ENCODE measurements around the gene MAP3K13. TPM values are rescaled to one million over a fixed set of nuclear protein-coding genes. Genes with fewer than 3 reads are reported as not detected.
A peak's percentile ranks its signal among the peaks of the same experiment; 100 is the strongest.

MAP3K13 gene
- total RNA-seq, 1 donor from 2014 or later = 40.3 TPM

DNA sequence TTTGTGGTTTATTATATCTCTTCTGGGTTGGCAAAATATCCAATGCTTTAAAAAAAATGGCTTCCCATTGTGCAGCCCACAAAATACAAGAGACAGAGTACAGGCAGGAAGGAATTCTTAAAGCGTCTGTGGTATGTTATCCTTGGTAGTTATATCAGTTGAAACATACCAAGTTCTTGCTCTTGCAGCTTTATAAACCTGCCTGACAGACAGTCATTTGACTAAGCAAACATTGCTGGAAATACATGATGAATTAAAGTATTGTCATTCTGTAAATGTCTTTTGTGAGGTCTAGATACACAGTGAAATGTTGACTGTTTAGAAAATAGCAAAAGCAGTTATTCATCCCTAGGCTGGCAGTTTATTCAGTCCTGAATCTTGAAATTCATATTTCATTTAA, 44.8 kb upstream of the MAP3K13 start:
- TF ChIP-seq, protein P1, sequence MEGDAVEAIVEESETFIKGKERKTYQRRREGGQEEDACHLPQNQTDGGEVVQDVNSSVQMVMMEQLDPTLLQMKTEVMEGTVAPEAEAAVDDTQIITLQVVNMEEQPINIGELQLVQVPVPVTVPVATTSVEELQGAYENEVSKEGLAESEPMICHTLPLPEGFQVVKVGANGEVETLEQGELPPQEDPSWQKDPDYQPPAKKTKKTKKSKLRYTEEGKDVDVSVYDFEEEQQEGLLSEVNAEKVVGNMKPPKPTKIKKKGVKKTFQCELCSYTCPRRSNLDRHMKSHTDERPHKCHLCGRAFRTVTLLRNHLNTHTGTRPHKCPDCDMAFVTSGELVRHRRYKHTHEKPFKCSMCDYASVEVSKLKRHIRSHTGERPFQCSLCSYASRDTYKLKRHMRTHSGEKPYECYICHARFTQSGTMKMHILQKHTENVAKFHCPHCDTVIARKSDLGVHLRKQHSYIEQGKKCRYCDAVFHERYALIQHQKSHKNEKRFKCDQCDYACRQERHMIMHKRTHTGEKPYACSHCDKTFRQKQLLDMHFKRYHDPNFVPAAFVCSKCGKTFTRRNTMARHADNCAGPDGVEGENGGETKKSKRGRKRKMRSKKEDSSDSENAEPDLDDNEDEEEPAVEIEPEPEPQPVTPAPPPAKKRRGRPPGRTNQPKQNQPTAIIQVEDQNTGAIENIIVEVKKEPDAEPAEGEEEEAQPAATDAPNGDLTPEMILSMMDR (IDR thresholded peaks at IDR 0.05; ENCODE audit: unreplicated experiment) = no peak
- Mint-ChIP-seq H3K27ac (peak overlapping the region; percentile 94), H3K36me3 (peaks cover 2% of the 10 kb centered on the region), H3K4me3 (no peak overlapping the region), H3K27me3 (ENCODE audit: low read depth) (no peaks in the 10 kb centered on the region), H3K4me1 (peaks cover 21% of the 10 kb centered on the region), H3K9me3 (no peaks in the 10 kb centered on the region)
- no peak for DNase-seq (ENCODE audit: low spot score in 2 of 2, unreplicated experiment in 2 of 2)

DNA sequence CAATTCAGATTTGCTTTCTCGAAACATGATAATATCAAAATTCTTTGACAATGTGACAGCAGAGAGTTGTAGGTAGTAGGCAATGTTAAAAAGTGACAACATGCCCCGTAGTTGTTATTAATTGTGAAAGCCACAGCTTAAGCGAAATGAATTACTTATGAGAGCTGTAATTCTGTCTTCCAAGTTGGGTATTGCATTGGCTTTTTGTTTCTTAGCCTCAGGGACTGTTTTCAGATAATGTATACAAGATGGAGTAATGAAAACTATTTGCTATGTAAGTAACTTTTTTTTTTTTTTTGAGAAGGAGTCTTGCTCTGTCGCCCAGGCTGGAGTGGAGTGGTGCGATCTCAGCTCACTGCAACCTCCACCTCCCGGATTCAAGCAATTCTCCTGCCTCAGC, 43.1 kb upstream of the MAP3K13 start:
- no peak for DNase-seq (ENCODE audit: low spot score in 2 of 2, unreplicated experiment in 2 of 2)
- Mint-ChIP-seq H3K27me3 (ENCODE audit: low read depth) (no peaks in the 10 kb centered on the region), H3K9me3 (no peaks in the 10 kb centered on the region), H3K4me1 (peaks cover 21% of the 10 kb centered on the region), H3K27ac (peak overlapping the region; percentile 5), H3K36me3 (peaks cover 2% of the 10 kb centered on the region), H3K4me3 (no peak overlapping the region)
- TF ChIP-seq, protein P1 (IDR thresholded peaks at IDR 0.05; ENCODE audit: unreplicated experiment) = no peak

DNA sequence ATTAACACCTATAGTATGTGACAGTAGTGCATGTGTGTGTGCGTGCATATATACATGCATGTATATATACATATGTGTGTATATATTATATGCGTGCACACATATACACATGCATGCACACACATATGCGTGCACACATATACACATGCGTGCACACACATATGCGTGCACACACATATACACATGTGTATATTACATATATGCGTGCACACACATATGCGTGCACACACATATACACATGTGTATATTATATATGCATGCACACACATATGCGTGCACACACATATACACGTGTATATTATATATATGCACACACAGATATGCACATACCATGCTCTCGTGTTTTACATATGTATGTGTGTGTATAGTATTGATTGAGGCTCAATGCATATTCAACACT, 42.0 kb upstream of the MAP3K13 start:
- Mint-ChIP-seq H3K9me3 (no peaks in the 10 kb centered on the region), H3K4me3 (no peak overlapping the region), H3K27me3 (ENCODE audit: low read depth) (no peaks in the 10 kb centered on the region), H3K36me3 (peaks cover 5% of the 10 kb centered on the region), H3K27ac (no peak overlapping the region), H3K4me1 (peaks cover 21% of the 10 kb centered on the region)
- DNase-seq (ENCODE audit: low spot score in 2 of 2, unreplicated experiment in 2 of 2) = no peak
- TF ChIP-seq, protein P1 (IDR thresholded peaks at IDR 0.05; ENCODE audit: unreplicated experiment) = no peak

DNA sequence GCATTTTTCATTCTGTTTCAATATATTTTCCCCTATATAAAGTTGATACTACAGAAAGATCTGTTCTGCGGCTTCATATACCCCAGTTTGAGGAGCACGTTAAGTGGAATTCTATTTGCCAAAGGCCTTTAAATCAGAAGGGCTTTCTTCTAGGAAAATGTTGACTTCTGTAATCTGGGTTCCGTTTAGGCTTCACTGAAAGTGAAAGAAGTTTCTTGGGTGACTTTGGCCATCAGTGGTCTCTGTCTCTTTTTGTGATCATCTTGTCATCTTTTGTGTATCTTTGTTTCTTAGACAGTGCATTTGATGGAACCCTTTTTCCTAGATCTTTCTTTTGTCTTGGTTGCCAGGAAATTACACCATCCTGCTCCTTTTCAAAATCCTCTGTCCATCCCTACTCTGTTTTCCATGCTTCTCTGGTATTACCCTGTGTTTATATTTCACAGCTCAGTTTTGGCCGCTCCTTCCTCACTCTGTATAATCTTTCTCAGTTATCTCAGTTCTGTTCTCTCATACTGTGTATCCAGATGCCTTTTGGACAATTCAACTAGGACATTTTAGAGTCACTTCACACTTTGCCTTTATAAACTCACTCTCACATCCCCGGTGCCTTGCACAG, 40.7 kb upstream of the MAP3K13 start:
- Mint-ChIP-seq H3K4me1 (peaks cover 15% of the 10 kb centered on the region), H3K36me3 (peaks cover 6% of the 10 kb centered on the region)

DNA sequence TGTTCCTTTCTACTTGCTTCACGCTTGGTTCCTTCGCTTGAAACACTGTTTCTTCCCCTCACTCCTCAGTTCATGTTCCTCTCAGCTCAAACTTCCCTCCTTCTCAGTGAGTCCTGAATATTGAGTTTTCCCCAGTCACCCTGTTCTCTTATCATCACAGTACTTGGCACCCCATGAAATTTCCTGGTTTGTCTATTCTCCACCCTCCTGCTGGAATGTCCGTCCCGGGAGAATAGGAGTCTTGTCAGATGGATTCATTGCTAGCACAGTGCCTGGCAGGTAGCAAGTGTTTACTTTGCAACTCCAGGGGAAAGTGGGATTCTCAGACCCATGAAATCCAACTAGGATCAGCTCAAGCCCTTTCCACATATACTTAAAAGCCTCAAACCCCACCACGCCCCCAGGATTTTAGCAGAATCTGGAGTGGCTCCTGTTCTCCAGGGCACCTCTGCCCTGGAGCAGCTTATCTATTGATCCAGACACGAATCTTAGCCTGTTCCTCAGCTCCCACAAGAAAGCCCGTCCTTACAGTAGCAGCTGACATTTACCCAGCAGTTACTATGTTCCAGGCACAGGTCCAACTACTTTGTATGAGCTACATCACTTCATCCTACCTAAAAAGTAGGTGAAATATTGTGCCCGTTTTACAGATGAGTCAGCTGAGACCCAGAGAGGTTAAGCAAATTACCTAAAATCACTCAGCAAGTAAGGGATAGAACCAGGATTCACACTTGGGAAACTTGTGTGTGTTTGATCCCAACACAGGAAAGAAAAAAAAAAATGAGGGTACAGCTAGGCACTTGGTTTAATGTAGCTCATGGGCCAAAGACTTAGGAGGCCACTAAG, 36.8 kb upstream of the MAP3K13 start:
- Mint-ChIP-seq H3K27ac (no peak overlapping the region), H3K4me1 (peaks cover 21% of the 10 kb centered on the region), H3K27me3 (ENCODE audit: low read depth) (no peaks in the 10 kb centered on the region), H3K36me3 (peaks cover 5% of the 10 kb centered on the region), H3K9me3 (no peaks in the 10 kb centered on the region), H3K4me3 (no peak overlapping the region)
- no peak for DNase-seq (ENCODE audit: low spot score in 2 of 2, unreplicated experiment in 2 of 2)
- TF ChIP-seq, protein P1 (IDR thresholded peaks at IDR 0.05; ENCODE audit: unreplicated experiment) = no peak

More for the DNA sequence above, 40.7 kb upstream of the MAP3K13 start:
- TF ChIP-seq, protein P1 (IDR thresholded peaks at IDR 0.05; ENCODE audit: unreplicated experiment) = no peak
- H3K9me3 Mint-ChIP-seq = no peaks in the 10 kb centered on the region
- no peak for DNase-seq (ENCODE audit: low spot score in 2 of 2, unreplicated experiment in 2 of 2)
- no peaks in the 10 kb centered on the region for H3K27me3 Mint-ChIP-seq (ENCODE audit: low read depth)
- no peak overlapping the region for H3K4me3 Mint-ChIP-seq
- no peak overlapping the region for H3K27ac Mint-ChIP-seq
